Heart left ventricle (tissue), 16 donors: ENCODE results near the gene CPLX1. TPM values are rescaled to one million over a fixed set of nuclear protein-coding genes. Genes with fewer than 3 reads are reported as not detected.
"Not testable (repeated sequence)": the region's sequence is repeated elsewhere in the genome, so short reads cannot be mapped to it uniquely, and the experiment has no call there.

ENCODE experiments used
- ATAC-seq, 4 donors: fragments of 200-7000 bp; cut with Tn5 transposase; one replicate each; pipeline ENCODE4 v1.9.1; 2020 to 2022; ENCODE audit warnings: moderate library complexity in 4 of 4, mild to moderate bottlenecking in 3 of 4, moderate number of reproducible peaks in 1 of 4
- DNase-seq, 5 donors: peaks; one replicate each; pipeline ENCODE4 v3.0.0-alpha.2; 2020
- H3K27ac ChIP-seq, 12 donors: fragments of 200-600 bp; sonication (generic) in 4 of 12; one replicate each; pipeline versions ENCODE4 v1.5.0 to v1.8.0; 2016 to 2022; ENCODE audit warnings: mild to moderate bottlenecking in 2 of 12
- H3K27me3 ChIP-seq, 9 donors: fragments of 200-600 bp; sonication (generic) in 2 of 9; one replicate each; pipeline versions ENCODE4 v1.5.1 to v1.8.0; 2016 to 2022; ENCODE audit warnings: mild to moderate bottlenecking in 3 of 9
- H3K36me3 ChIP-seq, 9 donors: fragments of 200-600 bp; sonication (generic) in 2 of 9; one replicate each; pipeline versions ENCODE4 v1.5.0 to v1.8.0; 2018 to 2022; ENCODE audit warnings: mild to moderate bottlenecking in 2 of 9
- H3K4me1 ChIP-seq, 12 donors: fragments of 200-600 bp; sonication (generic) in 4 of 12; one replicate each; pipeline versions ENCODE4 v1.5.0 to v1.8.0; 2016 to 2022; ENCODE audit warnings: mild to moderate bottlenecking in 3 of 12
- H3K4me3 ChIP-seq, 12 donors: fragments of 200-600 bp; sonication (generic) in 4 of 12; one replicate each; pipeline versions ENCODE4 v1.5.0 to v1.8.0; 2017 to 2022; ENCODE audit warnings: mild to moderate bottlenecking in 9 of 12, moderate library complexity in 4 of 12
- H3K9me3 ChIP-seq, 12 donors: fragments of 200-600 bp; sonication (generic) in 4 of 12; one replicate each; pipeline versions ENCODE4 v1.5.0 to v1.8.0; 2016 to 2022; ENCODE audit warnings: mild to moderate bottlenecking in 1 of 12
- POLR2A ChIP-seq, 2 donors: fragments of 450-650 bp; IDR thresholded peaks; one replicate each; pipeline ENCODE4 v1.6.1; 2017; ENCODE audit warnings: antibody characterized with exemption in 2 of 2, mild to moderate bottlenecking in 2 of 2, moderate library complexity in 2 of 2
- WGBS, 4 donors: extraction: QIAGEN DNeasy Blood & Tissue Kit in 2 of 4; methylation state at CpG; one replicate each; pipeline versions ENCODE4 v1.1.5 to v1.1.7; 2013 to 2018; 5-methylcytosine and 5-hydroxymethylcytosine counted together
- intact Hi-C, 10 donors: fragments of 100-400 bp; cut with DNase I; formaldehyde crosslinking; loops; one replicate each; pipeline versions ENCODE4 v1.11.1 to v1.14.2; 2022
- polyA plus RNA-seq, 2 donors: library from polyadenylated mRNA; stranded (reverse); fragments of 200-250 nt; gene quantifications; one replicate each; pipeline ENCODE4 v1.2.3, GENCODE V29; 2013
- total RNA-seq, 9 donors: library from RNA; depleted of rRNA in 2 of 9; stranded (reverse); fragments of >200 nt in 2 of 9; fragmentation: NEBNext Ultra II Directional in 3 of 9; extraction: Animal tissue kit (Norgen Biotek cat#: 25700) in 3 of 9; gene quantifications; one replicate each; pipeline versions ENCODE4 v1.1.0 to v1.2.4, GENCODE V29; 2016 to 2023
- TF ChIP-seq, protein P1 (sequence below), 12 donors: fragments of 200-600 bp; sonication (generic) in 4 of 12; IDR thresholded peaks; one replicate each; pipeline versions ENCODE4 v1.5.0 to v1.8.0; 2018 to 2022; ENCODE audit warnings: antibody characterized with exemption in 12 of 12, mild to moderate bottlenecking in 5 of 12
- donor health status: ischemic (EF 13 %, LVEDD 7.1; RV severe dilation, severe dysfunction).
- donor health status: healthy with polysubstance abuse.
- donor health status: DM: no; HTN: yes; CAD: no.
- donor health status: DM: no; HTN: no; CAD: no.
- donor health status: ischemic (EF 25% LVEDD 6.9; RV normal size, moderate dysfunction).
- donor health status: ischemic (EF 25% LVEDD 5.7; RV mildly dilated, moderate dysfunction).
- donor health status: healthy.
- donor health status: DM: yes; HTN: yes; CAD: no.
- donor health status: ischemic (EF 35%, LVEDD 5.7; RV mildly dilated, moderate dysfunction).
- donor health status: nonischemic (EF 11% LVEDD 7.7; RV severe dilation, severe dysfunction).
- donor health status: DM: yes; HTN: yes; CAD: no.
- donor health status: PGD.
- donor health status: ischemic (EF 29% LVEDD 5.4; RV normal size, mild dysfunction).
- donor health status: nonischemic (EF 23%, LVEDD 6.1; RV moderate dilation, normal function).

Gene CPLX1
- total and polyA plus RNA-seq, 11 donors: 0.75 to 7.0 (median 3.3) TPM

DNA sequence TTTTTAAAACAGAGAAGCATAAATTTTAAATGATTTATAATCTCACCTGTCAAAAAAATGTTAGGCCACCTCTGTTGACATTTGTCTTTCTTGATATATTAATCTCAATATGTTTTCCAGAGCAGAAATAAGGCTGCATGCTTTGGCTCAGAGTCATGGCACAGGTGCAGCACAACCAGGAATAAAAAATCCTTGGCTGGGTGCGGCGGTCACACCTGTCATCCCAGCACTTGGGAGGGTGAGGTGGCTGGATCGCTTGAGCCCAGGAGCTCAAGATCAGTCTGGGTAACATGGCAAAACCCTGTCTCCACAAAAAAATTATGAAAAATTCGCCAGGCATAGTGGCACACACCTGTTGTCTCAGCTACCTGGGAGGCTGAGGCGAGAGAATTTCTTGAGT lies 18.1 kb downstream of the CPLX1 start:
- Histone ChIP-seq H3K27me3 (peaks cover 0 to 17% (median 5%) of the 10 kb centered on the region in 9 donors), H3K27ac (no peak overlapping the region)
- no peak for DNase-seq

DNA sequence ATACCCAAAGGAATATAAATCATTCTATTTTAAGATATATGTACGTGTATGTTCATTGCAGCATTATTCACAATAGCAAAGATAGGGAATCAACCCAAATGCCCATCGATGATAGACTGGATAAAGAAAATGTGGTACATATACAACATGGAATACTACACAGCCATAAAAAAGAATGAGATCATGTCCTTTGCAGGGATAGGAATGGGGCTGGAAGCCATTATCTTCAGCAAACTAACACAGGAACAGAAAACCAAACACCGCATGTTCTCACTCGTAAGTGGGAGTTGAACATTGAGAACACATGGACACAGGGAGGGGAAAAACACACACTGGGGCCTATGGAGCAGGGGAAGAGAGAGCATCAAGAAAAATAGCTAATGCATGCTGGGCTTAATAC lies 18.9 kb downstream of the CPLX1 start:
- H3K4me1 ChIP-seq, DNase-seq, H3K4me3 ChIP-seq, H3K9me3 ChIP-seq, H3K27me3 ChIP-seq, intact Hi-C loops, H3K27ac ChIP-seq, H3K36me3 ChIP-seq, ATAC-seq: not testable (repeated sequence)
- 88 to 92% (median 92%) methylated on average over 4 of the region's 4 CpGs for WGBS, 4 donors

More for the DNA sequence above, 18.1 kb downstream of the CPLX1 start:
- Histone ChIP-seq H3K36me3 (no peaks in the 10 kb centered on the region), H3K9me3 (peaks cover 0 to 8% (median 0%) of the 10 kb centered on the region in 12 donors), H3K4me1 (no peaks in the 10 kb centered on the region), H3K4me3 (no peak overlapping the region)
- WGBS, 4 donors: 78 to 87% (median 82%) methylated on average over 5 of the region's 5 CpGs
- intact Hi-C loops: no loop called here
- ATAC-seq: no peak
- TF ChIP-seq, protein P1, sequence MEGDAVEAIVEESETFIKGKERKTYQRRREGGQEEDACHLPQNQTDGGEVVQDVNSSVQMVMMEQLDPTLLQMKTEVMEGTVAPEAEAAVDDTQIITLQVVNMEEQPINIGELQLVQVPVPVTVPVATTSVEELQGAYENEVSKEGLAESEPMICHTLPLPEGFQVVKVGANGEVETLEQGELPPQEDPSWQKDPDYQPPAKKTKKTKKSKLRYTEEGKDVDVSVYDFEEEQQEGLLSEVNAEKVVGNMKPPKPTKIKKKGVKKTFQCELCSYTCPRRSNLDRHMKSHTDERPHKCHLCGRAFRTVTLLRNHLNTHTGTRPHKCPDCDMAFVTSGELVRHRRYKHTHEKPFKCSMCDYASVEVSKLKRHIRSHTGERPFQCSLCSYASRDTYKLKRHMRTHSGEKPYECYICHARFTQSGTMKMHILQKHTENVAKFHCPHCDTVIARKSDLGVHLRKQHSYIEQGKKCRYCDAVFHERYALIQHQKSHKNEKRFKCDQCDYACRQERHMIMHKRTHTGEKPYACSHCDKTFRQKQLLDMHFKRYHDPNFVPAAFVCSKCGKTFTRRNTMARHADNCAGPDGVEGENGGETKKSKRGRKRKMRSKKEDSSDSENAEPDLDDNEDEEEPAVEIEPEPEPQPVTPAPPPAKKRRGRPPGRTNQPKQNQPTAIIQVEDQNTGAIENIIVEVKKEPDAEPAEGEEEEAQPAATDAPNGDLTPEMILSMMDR (IDR thresholded peaks at IDR 0.05): no peak
- no peak for TF ChIP-seq POLR2A (IDR thresholded peaks at IDR 0.05)

GRCh38 chr4:804804-805203 lies 21.1 kb downstream of the CPLX1 start:
- no peak overlapping the region for H3K4me3 ChIP-seq
- DNase-seq: no peak
- TF ChIP-seq, protein P1 (IDR thresholded peaks at IDR 0.05): no peak
- no peak for TF ChIP-seq POLR2A (IDR thresholded peaks at IDR 0.05)
- H3K27ac ChIP-seq: no peak overlapping the region
- peaks cover 0 to 9% (median 0%) of the 10 kb centered on the region in 9 donors for H3K27me3 ChIP-seq
- H3K36me3 ChIP-seq: no peaks in the 10 kb centered on the region
- no peaks in the 10 kb centered on the region for H3K4me1 ChIP-seq
- peaks cover 0 to 8% (median 0%) of the 10 kb centered on the region in 12 donors for H3K9me3 ChIP-seq
- intact Hi-C loops: no loop called here
- ATAC-seq: no peak
- WGBS, 4 donors: 79 to 85% (median 83%) methylated on average over 44 of the region's 44 CpGs

GRCh38 chr4:803884-804283 lies 22.0 kb downstream of the CPLX1 start:
- no peak for DNase-seq
- peaks cover 0 to 9% (median 0%) of the 10 kb centered on the region in 9 donors for H3K27me3 ChIP-seq

More at GRCh38 chr4:803884-804283, 22.0 kb downstream of the CPLX1 start:
- no peak for ATAC-seq
- peaks cover 0 to 8% (median 0%) of the 10 kb centered on the region in 12 donors for H3K9me3 ChIP-seq
- intact Hi-C loops: no loop called here
- no peak for TF ChIP-seq POLR2A (IDR thresholded peaks at IDR 0.05)
- TF ChIP-seq, protein P1 (IDR thresholded peaks at IDR 0.05): no peak
- no peak overlapping the region for H3K4me3 ChIP-seq
- H3K27ac ChIP-seq: no peak overlapping the region
- H3K36me3 ChIP-seq: no peaks in the 10 kb centered on the region
- WGBS, 4 donors: 89 to 92% (median 91%) methylated on average over 13 of the region's 13 CpGs
- no peaks in the 10 kb centered on the region for H3K4me1 ChIP-seq
